Inflammatory macrophage treated with lipopolysaccharide for 4 hours (primary cell): ENCODE data around the gene ISG20.
A peak's percentile ranks its signal among the peaks of the same experiment; 100 is the strongest.

Source experiments
- DNase-seq: peaks from one replicate; pipeline ENCODE4 v3.0.0-alpha.2; 2020

ISG20 gene

GRCh38 chr15:88638626-88639372 is at the start of gene ISG20:
Gene ISG20, plus strand, starts transcription at chr15:88639016. Its CDS starts 351 bp downstream, at chr15:88639367.
- DNase-seq = peak; percentile 100

- DNase-seq = no peak
Observed at GRCh38 chr15:88590759-88591158, 48.1 kb upstream of the ISG20 start.

- DNase-seq = no peak
Observed at GRCh38 chr15:88591384-88591783, 47.4 kb upstream of the ISG20 start.

GRCh38 chr15:88603885-88604284 is 34.9 kb upstream of the ISG20 start:
- no peak for DNase-seq

- no peak for DNase-seq
Observed at GRCh38 chr15:88604381-88605188, 34.2 kb upstream of the ISG20 start.

- DNase-seq = no peak
Observed at GRCh38 chr15:88605189-88606069, 33.4 kb upstream of the ISG20 start.

- DNase-seq = no peak
Observed at GRCh38 chr15:88606070-88606794, 32.6 kb upstream of the ISG20 start.

- no peak for DNase-seq
Observed at GRCh38 chr15:88607951-88608350, 30.9 kb upstream of the ISG20 start.

GRCh38 chr15:88608607-88609181 is 30.1 kb upstream of the ISG20 start:
- no peak for DNase-seq

GRCh38 chr15:88609344-88610090 is 29.3 kb upstream of the ISG20 start:
- no peak for DNase-seq

GRCh38 chr15:88610701-88611231 is 28.1 kb upstream of the ISG20 start:
- peak; percentile 73 for DNase-seq

GRCh38 chr15:88612186-88612796 is 26.5 kb upstream of the ISG20 start:
- DNase-seq = no peak

GRCh38 chr15:88613074-88613944 is 25.5 kb upstream of the ISG20 start:
- no peak for DNase-seq

GRCh38 chr15:88615303-88616107 is 23.3 kb upstream of the ISG20 start:
- DNase-seq = no peak

GRCh38 chr15:88616240-88616639 is 22.6 kb upstream of the ISG20 start:
- DNase-seq = no peak

GRCh38 chr15:88617031-88617722 is 21.6 kb upstream of the ISG20 start:
- DNase-seq = no peak

GRCh38 chr15:88617790-88618189 is 21.0 kb upstream of the ISG20 start:
- DNase-seq = no peak

- DNase-seq = no peak
Observed at GRCh38 chr15:88618686-88619085, 20.1 kb upstream of the ISG20 start.
